SK-N-SH treated with all-trans-retinoic acid at 6 μM for 48 hours (cell line): ENCODE measurements around the gene APOL4.

ENCODE experiments used
- ATAC-seq: fragments of 200-7000 bp; cut with Tn5 transposase; 3 replicates; pipeline ENCODE4 v1.9.1; 2020; ENCODE audit warnings: mild to moderate bottlenecking, moderate library complexity
- ARNTL ChIP-seq: fragments of 450-650 bp; formaldehyde crosslinking; IDR thresholded peaks from 2 replicates; pipeline ENCODE4 v1.5.0; 2020; ENCODE audit warnings: low read depth, mild to moderate bottlenecking, moderate library complexity, borderline replicate concordance
- BACH2 ChIP-seq: fragments of 250-450 bp; sonication (Bioruptor Pico); IDR thresholded peaks from 2 replicates; pipeline ENCODE4 v1.9.0; 2021; ENCODE audit warnings: mild to moderate bottlenecking, borderline replicate concordance
- CSDC2 ChIP-seq: fragments of 250-450 bp; sonication (Bioruptor Pico); IDR thresholded peaks from 2 replicates; pipeline ENCODE4 v1.5.0; 2020; ENCODE audit warnings: mild to moderate bottlenecking, moderate library complexity
- ESRRG ChIP-seq: fragments of 250-450 bp; sonication (Bioruptor Pico); IDR thresholded peaks from 2 replicates; pipeline ENCODE4 v1.6.1; 2021; ENCODE audit warnings: mild to moderate bottlenecking
- GLIS3 ChIP-seq: fragments of 250-450 bp; sonication (Bioruptor Pico); IDR thresholded peaks from 2 replicates; pipeline ENCODE4 v1.5.0; 2020; ENCODE audit warnings: mild to moderate bottlenecking, moderate library complexity
- ISL1 ChIP-seq: fragments of 250-450 bp; sonication (Bioruptor Pico); IDR thresholded peaks from 2 replicates; pipeline ENCODE4 v2.1.2; 2022; ENCODE audit warnings: mild to moderate bottlenecking, moderate library complexity
- OSR1 ChIP-seq: fragments of 250-450 bp; sonication (Bioruptor Pico); IDR thresholded peaks from 2 replicates; pipeline ENCODE4 v1.8.0; 2022; ENCODE audit warnings: moderate library complexity, mild to moderate bottlenecking, inconsistent platforms
- PPARA ChIP-seq: fragments of 250-450 bp; sonication (Bioruptor Pico); IDR thresholded peaks from 2 replicates; pipeline ENCODE4 v1.5.0; 2020; ENCODE audit warnings: mild to moderate bottlenecking, borderline replicate concordance
- RARB ChIP-seq: fragments of 250-450 bp; sonication (Bioruptor Pico); IDR thresholded peaks from 2 replicates; pipeline ENCODE4 v1.8.0; 2021; ENCODE audit warnings: mild to moderate bottlenecking, moderate library complexity
- SNAI2 ChIP-seq: fragments of 250-450 bp; sonication (Bioruptor Pico); IDR thresholded peaks from 2 replicates; pipeline ENCODE4 v1.5.0; 2020; ENCODE audit warnings: mild to moderate bottlenecking, moderate library complexity
- TOX ChIP-seq: fragments of 250-450 bp; sonication (Bioruptor Pico); IDR thresholded peaks from 2 replicates; pipeline ENCODE4 v1.8.0; 2021; ENCODE audit warnings: mild to moderate bottlenecking, moderate library complexity, borderline replicate concordance
- ZFP3 ChIP-seq: fragments of 250-450 bp; sonication (Bioruptor Pico); IDR thresholded peaks from 2 replicates; pipeline ENCODE4 v1.5.0; 2020; ENCODE audit warnings: mild to moderate bottlenecking, moderate library complexity
- ZFP30 ChIP-seq: fragments of 450-650 bp; formaldehyde crosslinking; IDR thresholded peaks from 2 replicates; pipeline ENCODE4 v1.5.0; 2022; ENCODE audit warnings: mild to moderate bottlenecking, moderate library complexity
- ZNF70 ChIP-seq: fragments of 450-650 bp; formaldehyde crosslinking; IDR thresholded peaks from 2 replicates; pipeline ENCODE4 v1.5.0; 2020; ENCODE audit warnings: mild to moderate bottlenecking, moderate library complexity
- ZNF8 ChIP-seq: fragments of 450-650 bp; formaldehyde crosslinking; IDR thresholded peaks from 2 replicates; pipeline ENCODE4 v1.5.0; 2020; ENCODE audit warnings: mild to moderate bottlenecking, moderate library complexity
- TF ChIP-seq, protein P1 (sequence below): fragments of 250-450 bp; sonication (Bioruptor Pico); IDR thresholded peaks from 2 replicates; pipeline ENCODE4 v1.5.1; 2020; ENCODE audit warnings: low read depth, mild to moderate bottlenecking, moderate library complexity
- TF ChIP-seq, protein P2 (sequence below): fragments of 250-450 bp; sonication (Bioruptor Pico); IDR thresholded peaks from 2 replicates; pipeline ENCODE4 v1.5.1; 2021; ENCODE audit warnings: mild to moderate bottlenecking, moderate library complexity
- TF ChIP-seq, protein P3 (sequence below): fragments of 250-450 bp; sonication (Bioruptor Pico); IDR thresholded peaks from 2 replicates; pipeline ENCODE4 v1.8.0; 2021; ENCODE audit warnings: low read depth, mild to moderate bottlenecking, moderate library complexity, borderline replicate concordance
- TF ChIP-seq, protein P4 (sequence below): fragments of 250-450 bp; sonication (Bioruptor Pico); IDR thresholded peaks from 2 replicates; pipeline ENCODE4 v1.5.0; 2020; ENCODE audit warnings: mild to moderate bottlenecking, moderate library complexity
- TF ChIP-seq, protein P5 (sequence below): fragments of 250-450 bp; sonication (Bioruptor Pico); IDR thresholded peaks from 2 replicates; pipeline ENCODE4 v1.8.0; 2020; ENCODE audit warnings: mild to moderate bottlenecking, moderate library complexity, borderline replicate concordance

Gene APOL4

DNA sequence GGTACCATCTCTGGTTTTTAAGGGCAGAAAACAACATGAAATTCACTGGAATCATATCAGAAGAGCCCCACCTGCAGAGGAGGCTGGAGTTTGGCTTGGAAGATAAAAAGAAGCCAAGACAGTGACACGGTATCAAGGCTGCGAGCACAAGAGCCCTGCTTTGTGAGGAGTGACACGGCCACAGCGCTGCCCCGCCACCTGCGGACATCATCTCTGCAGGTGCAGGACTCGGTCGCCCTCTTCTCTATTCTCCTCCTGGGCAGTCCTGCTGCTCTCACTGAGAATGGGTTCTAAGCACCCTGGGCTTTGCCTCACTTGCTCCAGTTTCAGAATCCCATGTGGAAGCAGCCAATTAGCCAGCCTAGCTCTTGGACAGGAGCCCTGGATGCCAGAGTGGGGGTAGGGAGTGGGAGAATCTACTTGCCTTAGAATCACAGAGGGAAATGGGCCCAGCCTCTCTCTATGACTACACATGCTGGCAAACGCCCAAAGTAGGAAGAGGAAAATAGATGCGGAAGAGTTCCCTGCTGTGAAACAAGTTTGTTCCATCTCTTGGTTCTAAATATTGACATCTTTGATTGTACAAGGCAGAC, 17.1 kb downstream of the APOL4 start:
- no peak for ATAC-seq

DNA sequence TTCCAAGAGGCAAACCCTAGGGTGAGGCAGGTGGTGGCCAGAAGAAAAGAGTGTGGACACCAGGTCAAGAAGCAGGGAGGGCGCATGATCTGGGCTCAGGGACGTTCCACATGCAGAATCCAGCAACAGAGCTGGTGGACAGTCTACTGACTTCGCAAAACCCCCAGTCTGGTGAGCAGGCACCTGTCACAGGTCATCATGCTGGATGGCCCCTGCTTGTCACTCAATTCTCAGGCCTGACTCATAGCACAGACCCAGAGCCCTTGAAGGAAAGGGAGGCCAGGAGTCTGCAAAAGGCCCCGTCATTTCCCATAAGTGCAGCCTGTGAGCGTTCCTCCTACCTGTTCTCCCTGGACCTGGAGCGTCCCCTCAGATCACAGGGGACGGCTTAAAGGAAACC, 18.2 kb downstream of the APOL4 start:
- ATAC-seq: no peak
- TF ChIP-seq BACH2 (CRISPR knock-in tag) (no peak), TOX (CRISPR knock-in tag) (no peak), ISL1 (no peak), ZNF70 (CRISPR knock-in tag) (no peak), RARB (CRISPR knock-in tag) (no peak), ZNF8 (no peak), SNAI2 (CRISPR knock-in tag) (no peak), ZFP3 (CRISPR knock-in tag) (no peak), PPARA (CRISPR knock-in tag) (no peak), ESRRG (CRISPR knock-in tag) (no peak)
- TF ChIP-seq, protein P1, sequence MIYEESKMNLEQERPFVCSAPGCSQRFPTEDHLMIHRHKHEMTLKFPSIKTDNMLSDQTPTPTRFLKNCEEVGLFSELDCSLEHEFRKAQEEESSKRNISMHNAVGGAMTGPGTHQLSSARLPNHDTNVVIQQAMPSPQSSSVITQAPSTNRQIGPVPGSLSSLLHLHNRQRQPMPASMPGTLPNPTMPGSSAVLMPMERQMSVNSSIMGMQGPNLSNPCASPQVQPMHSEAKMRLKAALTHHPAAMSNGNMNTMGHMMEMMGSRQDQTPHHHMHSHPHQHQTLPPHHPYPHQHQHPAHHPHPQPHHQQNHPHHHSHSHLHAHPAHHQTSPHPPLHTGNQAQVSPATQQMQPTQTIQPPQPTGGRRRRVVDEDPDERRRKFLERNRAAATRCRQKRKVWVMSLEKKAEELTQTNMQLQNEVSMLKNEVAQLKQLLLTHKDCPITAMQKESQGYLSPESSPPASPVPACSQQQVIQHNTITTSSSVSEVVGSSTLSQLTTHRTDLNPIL (CRISPR knock-in tag): no peak
- TF ChIP-seq, protein P2, sequence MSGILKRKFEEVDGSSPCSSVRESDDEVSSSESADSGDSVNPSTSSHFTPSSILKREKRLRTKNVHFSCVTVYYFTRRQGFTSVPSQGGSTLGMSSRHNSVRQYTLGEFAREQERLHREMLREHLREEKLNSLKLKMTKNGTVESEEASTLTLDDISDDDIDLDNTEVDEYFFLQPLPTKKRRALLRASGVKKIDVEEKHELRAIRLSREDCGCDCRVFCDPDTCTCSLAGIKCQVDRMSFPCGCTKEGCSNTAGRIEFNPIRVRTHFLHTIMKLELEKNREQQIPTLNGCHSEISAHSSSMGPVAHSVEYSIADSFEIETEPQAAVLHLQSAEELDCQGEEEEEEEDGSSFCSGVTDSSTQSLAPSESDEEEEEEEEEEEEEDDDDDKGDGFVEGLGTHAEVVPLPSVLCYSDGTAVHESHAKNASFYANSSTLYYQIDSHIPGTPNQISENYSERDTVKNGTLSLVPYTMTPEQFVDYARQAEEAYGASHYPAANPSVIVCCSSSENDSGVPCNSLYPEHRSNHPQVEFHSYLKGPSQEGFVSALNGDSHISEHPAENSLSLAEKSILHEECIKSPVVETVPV (CRISPR knock-in tag): no peak
- TF ChIP-seq, protein P3, sequence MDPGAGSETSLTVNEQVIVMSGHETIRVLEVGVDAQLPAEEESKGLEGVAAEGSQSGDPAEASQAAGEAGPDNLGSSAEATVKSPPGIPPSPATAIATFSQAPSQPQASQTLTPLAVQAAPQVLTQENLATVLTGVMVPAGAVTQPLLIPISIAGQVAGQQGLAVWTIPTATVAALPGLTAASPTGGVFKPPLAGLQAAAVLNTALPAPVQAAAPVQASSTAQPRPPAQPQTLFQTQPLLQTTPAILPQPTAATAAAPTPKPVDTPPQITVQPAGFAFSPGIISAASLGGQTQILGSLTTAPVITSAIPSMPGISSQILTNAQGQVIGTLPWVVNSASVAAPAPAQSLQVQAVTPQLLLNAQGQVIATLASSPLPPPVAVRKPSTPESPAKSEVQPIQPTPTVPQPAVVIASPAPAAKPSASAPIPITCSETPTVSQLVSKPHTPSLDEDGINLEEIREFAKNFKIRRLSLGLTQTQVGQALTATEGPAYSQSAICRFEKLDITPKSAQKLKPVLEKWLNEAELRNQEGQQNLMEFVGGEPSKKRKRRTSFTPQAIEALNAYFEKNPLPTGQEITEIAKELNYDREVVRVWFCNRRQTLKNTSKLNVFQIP (CRISPR knock-in tag): no peak
- TF ChIP-seq, protein P4, sequence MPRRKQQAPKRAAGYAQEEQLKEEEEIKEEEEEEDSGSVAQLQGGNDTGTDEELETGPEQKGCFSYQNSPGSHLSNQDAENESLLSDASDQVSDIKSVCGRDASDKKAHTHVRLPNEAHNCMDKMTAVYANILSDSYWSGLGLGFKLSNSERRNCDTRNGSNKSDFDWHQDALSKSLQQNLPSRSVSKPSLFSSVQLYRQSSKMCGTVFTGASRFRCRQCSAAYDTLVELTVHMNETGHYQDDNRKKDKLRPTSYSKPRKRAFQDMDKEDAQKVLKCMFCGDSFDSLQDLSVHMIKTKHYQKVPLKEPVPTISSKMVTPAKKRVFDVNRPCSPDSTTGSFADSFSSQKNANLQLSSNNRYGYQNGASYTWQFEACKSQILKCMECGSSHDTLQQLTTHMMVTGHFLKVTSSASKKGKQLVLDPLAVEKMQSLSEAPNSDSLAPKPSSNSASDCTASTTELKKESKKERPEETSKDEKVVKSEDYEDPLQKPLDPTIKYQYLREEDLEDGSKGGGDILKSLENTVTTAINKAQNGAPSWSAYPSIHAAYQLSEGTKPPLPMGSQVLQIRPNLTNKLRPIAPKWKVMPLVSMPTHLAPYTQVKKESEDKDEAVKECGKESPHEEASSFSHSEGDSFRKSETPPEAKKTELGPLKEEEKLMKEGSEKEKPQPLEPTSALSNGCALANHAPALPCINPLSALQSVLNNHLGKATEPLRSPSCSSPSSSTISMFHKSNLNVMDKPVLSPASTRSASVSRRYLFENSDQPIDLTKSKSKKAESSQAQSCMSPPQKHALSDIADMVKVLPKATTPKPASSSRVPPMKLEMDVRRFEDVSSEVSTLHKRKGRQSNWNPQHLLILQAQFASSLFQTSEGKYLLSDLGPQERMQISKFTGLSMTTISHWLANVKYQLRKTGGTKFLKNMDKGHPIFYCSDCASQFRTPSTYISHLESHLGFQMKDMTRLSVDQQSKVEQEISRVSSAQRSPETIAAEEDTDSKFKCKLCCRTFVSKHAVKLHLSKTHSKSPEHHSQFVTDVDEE: no peak
- TF ChIP-seq, protein P5, sequence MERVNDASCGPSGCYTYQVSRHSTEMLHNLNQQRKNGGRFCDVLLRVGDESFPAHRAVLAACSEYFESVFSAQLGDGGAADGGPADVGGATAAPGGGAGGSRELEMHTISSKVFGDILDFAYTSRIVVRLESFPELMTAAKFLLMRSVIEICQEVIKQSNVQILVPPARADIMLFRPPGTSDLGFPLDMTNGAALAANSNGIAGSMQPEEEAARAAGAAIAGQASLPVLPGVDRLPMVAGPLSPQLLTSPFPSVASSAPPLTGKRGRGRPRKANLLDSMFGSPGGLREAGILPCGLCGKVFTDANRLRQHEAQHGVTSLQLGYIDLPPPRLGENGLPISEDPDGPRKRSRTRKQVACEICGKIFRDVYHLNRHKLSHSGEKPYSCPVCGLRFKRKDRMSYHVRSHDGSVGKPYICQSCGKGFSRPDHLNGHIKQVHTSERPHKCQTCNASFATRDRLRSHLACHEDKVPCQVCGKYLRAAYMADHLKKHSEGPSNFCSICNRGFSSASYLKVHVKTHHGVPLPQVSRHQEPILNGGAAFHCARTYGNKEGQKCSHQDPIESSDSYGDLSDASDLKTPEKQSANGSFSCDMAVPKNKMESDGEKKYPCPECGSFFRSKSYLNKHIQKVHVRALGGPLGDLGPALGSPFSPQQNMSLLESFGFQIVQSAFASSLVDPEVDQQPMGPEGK: no peak

More for the DNA sequence above, 17.1 kb downstream of the APOL4 start:
- TF ChIP-seq, protein P5: no peak
- TF ChIP-seq ZFP30 (CRISPR knock-in tag) (no peak), ESRRG (CRISPR knock-in tag) (no peak), CSDC2 (CRISPR knock-in tag) (no peak), BACH2 (CRISPR knock-in tag) (no peak), GLIS3 (CRISPR knock-in tag) (no peak), ZFP3 (CRISPR knock-in tag) (no peak), ARNTL (no peak), OSR1 (CRISPR knock-in tag) (no peak), ZNF8 (no peak), RARB (CRISPR knock-in tag) (no peak), TOX (CRISPR knock-in tag) (no peak), PPARA (CRISPR knock-in tag) (no peak)
- TF ChIP-seq, protein P2 (CRISPR knock-in tag): no peak
